ENCODE results near the gene HIGD2A. TPM values are rescaled to one million over a fixed set of nuclear protein-coding genes. Genes with fewer than 3 reads are reported as not detected.
"Not testable (repeated sequence)": the region's sequence is repeated elsewhere in the genome, so short reads cannot be mapped to it uniquely, and the experiment has no call there.

HIGD2A gene
- polyA plus RNA-seq, 1 donor from 2014 or later = 242 TPM

- peak overlapping the region in 1 of 3 donors; percentile 92 for H3K27ac Mint-ChIP-seq
Observed at GRCh38 chr5:176397736-176398420, 9.3 kb downstream of the HIGD2A start.

GRCh38 chr5:176400382-176401156, 12.0 kb downstream of the HIGD2A start:
- H3K27me3 Mint-ChIP-seq = no peaks in the 10 kb centered on the region
- peak overlapping the region in 1 of 3 donors; percentile 83 for H3K27ac Mint-ChIP-seq
- H3K4me3 Mint-ChIP-seq = no peak overlapping the region
- H3K36me3 Mint-ChIP-seq = peaks cover 1% of the 10 kb centered on the region
- no peaks in the 10 kb centered on the region for H3K9me3 Mint-ChIP-seq
- peaks cover 0 to 3% (median 0%) of the 10 kb centered on the region in 3 donors for H3K4me1 Mint-ChIP-seq

More at GRCh38 chr5:176397736-176398420, 9.3 kb downstream of the HIGD2A start:
- peak overlapping the region in 1 of 4 donors; percentile 39 for H3K4me3 Mint-ChIP-seq
- no peaks in the 10 kb centered on the region for H3K9me3 Mint-ChIP-seq
- no peaks in the 10 kb centered on the region for H3K27me3 Mint-ChIP-seq
- H3K36me3 Mint-ChIP-seq = peaks cover 1% of the 10 kb centered on the region
- H3K4me1 Mint-ChIP-seq = peaks cover 0 to 3% (median 0%) of the 10 kb centered on the region in 3 donors

GRCh38 chr5:176401281-176402205, 13.0 kb downstream of the HIGD2A start:
- Mint-ChIP-seq H3K4me3 (no peak overlapping the region), H3K27ac (peak overlapping the region in 2 of 3 donors; percentile 36 to 83), H3K36me3 (peaks cover 1% of the 10 kb centered on the region), H3K9me3 (no peaks in the 10 kb centered on the region), H3K27me3 (no peaks in the 10 kb centered on the region), H3K4me1 (peaks cover 0 to 4% (median 0%) of the 10 kb centered on the region in 3 donors)

- no peaks in the 10 kb centered on the region for H3K27me3 Mint-ChIP-seq
- no peak overlapping the region for H3K27ac Mint-ChIP-seq
- H3K36me3 Mint-ChIP-seq = no peaks in the 10 kb centered on the region
- H3K4me1 Mint-ChIP-seq = peaks cover 0 to 4% (median 0%) of the 10 kb centered on the region in 3 donors
- no peaks in the 10 kb centered on the region for H3K9me3 Mint-ChIP-seq
- H3K4me3 Mint-ChIP-seq = no peak overlapping the region
Observed at GRCh38 chr5:176405656-176406435, 17.3 kb downstream of the HIGD2A start.

GRCh38 chr5:176406436-176407052, 18.0 kb downstream of the HIGD2A start:
- H3K36me3 Mint-ChIP-seq = no peaks in the 10 kb centered on the region
- no peak overlapping the region for H3K27ac Mint-ChIP-seq
- H3K9me3 Mint-ChIP-seq = no peaks in the 10 kb centered on the region
- no peaks in the 10 kb centered on the region for H3K27me3 Mint-ChIP-seq
- peaks cover 0 to 6% (median 0%) of the 10 kb centered on the region in 3 donors for H3K4me1 Mint-ChIP-seq
- no peak overlapping the region for H3K4me3 Mint-ChIP-seq

GRCh38 chr5:176407456-176408251, 19.1 kb downstream of the HIGD2A start:
- Mint-ChIP-seq H3K36me3 (no peaks in the 10 kb centered on the region), H3K9me3 (no peaks in the 10 kb centered on the region), H3K4me1 (peaks cover 0 to 3% (median 0%) of the 10 kb centered on the region in 3 donors), H3K27ac (peak overlapping the region in 1 of 3 donors; percentile 19), H3K4me3 (no peak overlapping the region), H3K27me3 (no peaks in the 10 kb centered on the region)

GRCh38 chr5:176408252-176408573, 19.7 kb downstream of the HIGD2A start:
- not testable (repeated sequence) for H3K9me3 Mint-ChIP-seq, H3K4me1 Mint-ChIP-seq, H3K4me3 Mint-ChIP-seq, H3K27me3 Mint-ChIP-seq, H3K36me3 Mint-ChIP-seq
- peak overlapping the region in 1 of 3 donors; percentile 19 for H3K27ac Mint-ChIP-seq

- Mint-ChIP-seq H3K9me3 (no peaks in the 10 kb centered on the region), H3K27me3 (no peaks in the 10 kb centered on the region), H3K4me3 (no peak overlapping the region), H3K4me1 (peaks cover 0 to 3% (median 0%) of the 10 kb centered on the region in 3 donors), H3K36me3 (no peaks in the 10 kb centered on the region), H3K27ac (no peak overlapping the region)
Observed at GRCh38 chr5:176408590-176408989, 20.0 kb downstream of the HIGD2A start.

GRCh38 chr5:176409765-176410164, 21.2 kb downstream of the HIGD2A start:
- H3K27ac Mint-ChIP-seq = no peak overlapping the region
- H3K27me3 Mint-ChIP-seq = no peaks in the 10 kb centered on the region
- H3K36me3 Mint-ChIP-seq = no peaks in the 10 kb centered on the region
- H3K9me3 Mint-ChIP-seq = no peaks in the 10 kb centered on the region
- H3K4me3 Mint-ChIP-seq = no peak overlapping the region
- peaks cover 3 to 10% (median 5%) of the 10 kb centered on the region in 3 donors for H3K4me1 Mint-ChIP-seq

- H3K9me3 Mint-ChIP-seq = no peaks in the 10 kb centered on the region
- no peak overlapping the region for H3K4me3 Mint-ChIP-seq
- H3K4me1 Mint-ChIP-seq = peaks cover 12 to 18% (median 13%) of the 10 kb centered on the region in 3 donors
- no peak overlapping the region for H3K27ac Mint-ChIP-seq
- H3K36me3 Mint-ChIP-seq = no peaks in the 10 kb centered on the region
- no peaks in the 10 kb centered on the region for H3K27me3 Mint-ChIP-seq
Observed at GRCh38 chr5:176410486-176411180, 22.1 kb downstream of the HIGD2A start.

GRCh38 chr5:176412517-176413254, 24.1 kb downstream of the HIGD2A start:
- peaks cover 12 to 26% (median 16%) of the 10 kb centered on the region in 3 donors for H3K4me1 Mint-ChIP-seq
- H3K27ac Mint-ChIP-seq = peak overlapping the region in 1 of 3 donors; percentile 39
- no peaks in the 10 kb centered on the region for H3K27me3 Mint-ChIP-seq
- H3K9me3 Mint-ChIP-seq = no peaks in the 10 kb centered on the region
- H3K4me3 Mint-ChIP-seq = peak overlapping the region in 1 of 4 donors; percentile 52
- H3K36me3 Mint-ChIP-seq = no peaks in the 10 kb centered on the region

GRCh38 chr5:176413255-176413565, 24.7 kb downstream of the HIGD2A start:
- peak overlapping the region in 1 of 3 donors; percentile 39 for H3K27ac Mint-ChIP-seq
- H3K36me3 Mint-ChIP-seq = no peaks in the 10 kb centered on the region
- peaks cover 12 to 26% (median 16%) of the 10 kb centered on the region in 3 donors for H3K4me1 Mint-ChIP-seq
- peak overlapping the region in 1 of 4 donors; percentile 52 for H3K4me3 Mint-ChIP-seq
- no peaks in the 10 kb centered on the region for H3K9me3 Mint-ChIP-seq
- H3K27me3 Mint-ChIP-seq = no peaks in the 10 kb centered on the region

Measured in IgD-negative memory B cell (primary cell).